Testis (tissue), 3 donors: ENCODE results near the gene DNA2. TPM values are rescaled to one million over a fixed set of nuclear protein-coding genes. Genes with fewer than 3 reads are reported as not detected.

Experiments used
- DNase-seq: peaks from one replicate; pipeline ENCODE4 v3.0.0-alpha.2; 2019
- H3K27ac ChIP-seq, 2 donors: fragments of 200-600 bp; sonication (generic); one replicate each; pipeline ENCODE4 v1.5.1; 2019
- H3K27me3 ChIP-seq: fragments of 200-600 bp; sonication (generic); one replicate; pipeline ENCODE4 v1.5.1; 2019
- H3K36me3 ChIP-seq: fragments of 200-600 bp; sonication (generic); one replicate; pipeline ENCODE4 v1.5.1; 2017; ENCODE audit warnings: low read depth; ENCODE audit errors: missing control alignments
- H3K4me1 ChIP-seq: fragments of 200-600 bp; sonication (generic); one replicate; pipeline ENCODE4 v1.5.1; 2019
- H3K4me3 ChIP-seq, 2 donors: fragments of 200-600 bp; sonication (generic); one replicate each; pipeline ENCODE4 v1.5.1; 2017 to 2019
- H3K9me3 ChIP-seq: fragments of 200-600 bp; sonication (generic); one replicate; pipeline ENCODE4 v1.5.1; 2017
- POLR2A ChIP-seq: fragments of 450-650 bp; IDR thresholded peaks from one replicate; pipeline ENCODE4 v1.6.1; 2017; ENCODE audit warnings: antibody characterized with exemption, mild to moderate bottlenecking, moderate library complexity
- WGBS, 2 donors: methylation state at CpG; one replicate each; pipeline ENCODE4 v1.1.5; 2018; 5-methylcytosine and 5-hydroxymethylcytosine counted together
- intact Hi-C: fragments of 100-400 bp; cut with DNase I; formaldehyde crosslinking; loops from one replicate; pipeline ENCODE4 v1.15.1; 2023; ENCODE audit warnings: low total_unique reads
- polyA plus RNA-seq: library from polyadenylated mRNA; stranded (reverse); fragments of 350-450 nt; fragmentation: Illumina TruSeq; extraction: RNeasy Lipid Tissue Mini Kit (QIAGEN cat#74804); gene quantifications from one replicate; pipeline ENCODE4 v1.2.3, GENCODE V29; 2014; ENCODE audit warnings: low read depth, low replicate concordance; ENCODE audit not compliant: insufficient read depth
- total RNA-seq, 2 donors: library from RNA; depleted of rRNA; stranded (reverse); fragments of >200 nt; gene quantifications; one replicate each; pipeline ENCODE4 v1.2.3, GENCODE V29; 2016
- TF ChIP-seq, protein P1 (sequence below), 3 experiments: fragments of 450-650 bp in 2 of 3; fragments of 200-600 bp in 1 of 3; sonication (generic) in 1 of 3; IDR thresholded peaks; one replicate each; pipeline ENCODE4 v1.5.1; 2016 to 2019; ENCODE audit warnings: antibody characterized with exemption in 3 of 3, mild to moderate bottlenecking in 2 of 3, moderate library complexity in 1 of 3

DNA2 gene
- total and polyA plus RNA-seq, 3 donors from 2014 or later: 5.9 to 7.6 (median 5.9) TPM

DNA sequence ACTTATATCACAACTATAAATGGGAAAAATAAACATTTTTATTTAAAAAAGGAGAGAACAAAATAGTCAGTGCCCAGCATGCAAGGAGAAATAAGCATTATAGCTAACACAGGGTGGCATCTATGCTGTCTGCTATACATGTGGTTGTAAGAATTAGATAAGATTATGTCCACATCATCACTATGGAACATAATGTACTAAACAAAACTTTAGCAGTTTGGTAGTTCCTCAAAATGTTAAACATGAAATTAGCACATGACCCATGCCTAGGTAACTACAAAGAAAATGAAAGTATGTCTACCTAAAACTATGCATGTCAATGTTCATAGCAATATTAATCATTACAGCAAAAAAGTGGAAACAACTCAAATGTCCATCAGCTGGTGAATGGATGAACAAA is 36.0 kb downstream of the DNA2 start:
- no peak for TF ChIP-seq POLR2A
- TF ChIP-seq, protein P1, sequence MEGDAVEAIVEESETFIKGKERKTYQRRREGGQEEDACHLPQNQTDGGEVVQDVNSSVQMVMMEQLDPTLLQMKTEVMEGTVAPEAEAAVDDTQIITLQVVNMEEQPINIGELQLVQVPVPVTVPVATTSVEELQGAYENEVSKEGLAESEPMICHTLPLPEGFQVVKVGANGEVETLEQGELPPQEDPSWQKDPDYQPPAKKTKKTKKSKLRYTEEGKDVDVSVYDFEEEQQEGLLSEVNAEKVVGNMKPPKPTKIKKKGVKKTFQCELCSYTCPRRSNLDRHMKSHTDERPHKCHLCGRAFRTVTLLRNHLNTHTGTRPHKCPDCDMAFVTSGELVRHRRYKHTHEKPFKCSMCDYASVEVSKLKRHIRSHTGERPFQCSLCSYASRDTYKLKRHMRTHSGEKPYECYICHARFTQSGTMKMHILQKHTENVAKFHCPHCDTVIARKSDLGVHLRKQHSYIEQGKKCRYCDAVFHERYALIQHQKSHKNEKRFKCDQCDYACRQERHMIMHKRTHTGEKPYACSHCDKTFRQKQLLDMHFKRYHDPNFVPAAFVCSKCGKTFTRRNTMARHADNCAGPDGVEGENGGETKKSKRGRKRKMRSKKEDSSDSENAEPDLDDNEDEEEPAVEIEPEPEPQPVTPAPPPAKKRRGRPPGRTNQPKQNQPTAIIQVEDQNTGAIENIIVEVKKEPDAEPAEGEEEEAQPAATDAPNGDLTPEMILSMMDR (IDR thresholded peaks at IDR 0.05): no peak
- Histone ChIP-seq H3K27ac (no peak overlapping the region), H3K36me3 (no peaks in the 10 kb centered on the region), H3K9me3 (no peaks in the 10 kb centered on the region), H3K4me3 (no peak overlapping the region), H3K27me3 (no peaks in the 10 kb centered on the region), H3K4me1 (no peaks in the 10 kb centered on the region)
- intact Hi-C loops: no loop called here
- DNase-seq: no peak

DNA sequence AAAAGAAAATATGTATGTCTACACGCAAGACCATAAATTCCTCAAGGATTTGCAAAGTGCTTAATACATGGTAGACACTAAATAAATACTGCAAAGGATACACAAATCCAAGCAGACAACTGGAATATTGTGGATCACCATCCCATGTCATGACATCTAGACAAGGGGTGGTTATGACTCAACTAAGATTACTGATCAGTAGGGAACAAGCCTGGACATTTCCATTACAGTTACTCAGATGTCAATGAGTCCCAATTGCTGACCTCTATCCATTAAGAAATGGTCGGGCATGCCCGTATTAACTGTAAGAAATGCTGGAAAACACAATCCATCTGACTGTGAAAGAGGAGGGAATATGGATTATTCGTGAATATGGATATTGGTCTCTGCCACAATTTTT is 37.1 kb downstream of the DNA2 start:
- H3K4me1 ChIP-seq: no peaks in the 10 kb centered on the region
- DNase-seq: no peak
- no peaks in the 10 kb centered on the region for H3K9me3 ChIP-seq
- TF ChIP-seq, protein P1 (IDR thresholded peaks at IDR 0.05): no peak
- TF ChIP-seq POLR2A: no peak
- intact Hi-C loops: no loop called here
- no peaks in the 10 kb centered on the region for H3K27me3 ChIP-seq
- no peak overlapping the region for H3K4me3 ChIP-seq
- H3K36me3 ChIP-seq: no peaks in the 10 kb centered on the region
- no peak overlapping the region for H3K27ac ChIP-seq
- WGBS, 2 donors: 98 to 99% methylated on average over 4 of the region's 4 CpGs

DNA sequence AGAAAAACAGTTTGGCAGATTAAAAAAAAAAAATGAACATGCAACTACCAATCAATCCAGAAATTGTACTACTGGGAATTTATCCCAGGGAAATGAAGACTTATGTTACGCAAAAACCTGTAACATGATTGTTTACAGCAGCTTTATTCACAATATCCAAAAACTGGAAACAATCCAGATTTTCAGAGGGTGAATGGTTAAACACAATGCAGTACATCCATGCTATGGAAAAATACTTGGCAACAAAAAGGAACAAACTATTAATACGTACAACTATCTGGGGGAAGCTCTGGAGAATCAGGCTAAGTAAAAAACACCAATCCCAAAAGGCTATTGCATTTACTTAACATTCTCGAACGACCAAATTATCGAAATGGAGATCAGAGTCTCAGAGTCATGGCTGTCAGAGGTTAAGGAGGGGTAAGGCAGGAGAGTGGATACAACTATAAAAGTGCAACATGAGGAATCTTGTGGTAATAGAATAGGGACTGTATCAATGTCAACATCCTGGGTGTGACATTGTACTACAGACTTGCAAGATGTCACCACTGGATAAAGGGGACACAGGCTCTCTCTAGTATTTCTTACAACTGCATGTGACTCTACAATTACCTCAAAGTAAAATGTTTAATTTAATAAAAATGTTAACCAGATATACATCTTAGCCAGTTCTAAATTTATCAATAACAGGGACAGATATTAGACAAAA is 43.2 kb downstream of the DNA2 start:
- TF ChIP-seq, protein P1 (IDR thresholded peaks at IDR 0.05): no peak
- no peak for TF ChIP-seq POLR2A
- H3K4me1 ChIP-seq: no peaks in the 10 kb centered on the region
- intact Hi-C loops: no loop called here
- H3K9me3 ChIP-seq: no peaks in the 10 kb centered on the region
- no peaks in the 10 kb centered on the region for H3K36me3 ChIP-seq
- H3K27me3 ChIP-seq: no peaks in the 10 kb centered on the region
- DNase-seq: no peak
- no peak overlapping the region for H3K27ac ChIP-seq
- WGBS, 2 donors: 82 to 90% methylated on average over 5 of the region's 5 CpGs
- H3K4me3 ChIP-seq: no peak overlapping the region

DNA sequence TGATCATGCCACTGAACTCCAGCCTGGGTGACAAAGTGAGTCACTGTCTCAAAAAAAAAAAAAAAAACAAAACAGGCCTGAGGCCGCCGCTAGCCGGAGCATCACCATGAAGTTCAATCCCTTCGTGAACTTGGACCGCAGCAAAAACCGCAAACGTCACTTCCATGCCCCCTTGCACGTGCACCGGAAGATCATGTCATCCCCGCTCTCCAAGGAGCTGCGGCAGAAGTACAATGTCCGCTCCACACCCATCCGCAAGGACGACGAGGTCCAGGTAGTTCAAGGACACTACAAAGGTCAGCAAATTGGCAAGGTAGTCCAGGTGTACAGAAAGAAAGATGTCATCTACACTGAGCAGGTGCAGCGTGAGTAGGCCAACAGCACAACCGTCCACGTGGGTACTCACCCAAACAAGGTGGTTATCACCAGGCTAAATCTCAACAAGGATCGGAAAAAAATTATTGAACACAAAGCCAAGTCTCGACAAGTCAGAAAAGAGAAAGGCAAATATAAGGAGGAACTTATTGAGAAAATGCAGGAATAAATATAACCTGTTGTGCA is 47.2 kb downstream of the DNA2 start:
- Histone ChIP-seq H3K4me3 (no peak overlapping the region), H3K36me3 (no peaks in the 10 kb centered on the region), H3K9me3 (no peaks in the 10 kb centered on the region), H3K27me3 (no peaks in the 10 kb centered on the region), H3K27ac (no peak overlapping the region), H3K4me1 (no peaks in the 10 kb centered on the region)
- WGBS, 2 donors: 79 to 86% methylated on average over 20 of the region's 20 CpGs
- no peak for DNase-seq
- TF ChIP-seq POLR2A: no peak
- TF ChIP-seq, protein P1 (IDR thresholded peaks at IDR 0.05): no peak
- intact Hi-C loops: no loop called here

DNA sequence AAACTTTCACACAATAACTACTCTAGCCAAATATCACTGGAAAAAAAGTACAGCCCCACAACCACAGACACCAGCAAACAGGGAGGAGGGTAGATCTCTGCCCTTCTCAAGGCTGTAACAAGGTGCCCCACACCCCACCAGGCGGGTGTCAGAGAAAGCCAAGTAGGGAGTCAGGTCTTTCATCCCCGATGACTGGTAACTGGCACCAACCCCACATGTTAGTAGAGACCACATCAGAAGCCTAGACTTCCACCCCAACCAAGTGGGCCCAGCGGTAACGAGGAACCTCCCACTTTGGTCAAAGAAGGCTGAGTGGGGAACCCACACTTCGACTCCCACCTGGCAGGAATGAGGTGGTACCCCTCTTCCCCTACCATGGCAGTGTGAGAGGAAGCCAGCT is 48.3 kb downstream of the DNA2 start:
- Histone ChIP-seq H3K4me1 (no peaks in the 10 kb centered on the region), H3K9me3 (no peaks in the 10 kb centered on the region), H3K4me3 (no peak overlapping the region), H3K27ac (no peak overlapping the region), H3K27me3 (no peaks in the 10 kb centered on the region), H3K36me3 (no peaks in the 10 kb centered on the region)
- intact Hi-C loops: no loop called here
- no peak for DNase-seq
- 88 to 100% methylated on average over 5 of the region's 5 CpGs for WGBS, 2 donors
- TF ChIP-seq, protein P1 (IDR thresholded peaks at IDR 0.05): no peak
- TF ChIP-seq POLR2A: no peak
